ENCODE data around the gene AZIN2. TPM values are rescaled to one million over a fixed set of nuclear protein-coding genes. Genes with fewer than 3 reads are reported as not detected.
"Not testable (repeated sequence)": the region's sequence is repeated elsewhere in the genome, so short reads cannot be mapped to it uniquely, and the experiment has no call there.

AZIN2 gene
- total RNA-seq, 4 donors from 2014 or later = 11.6 to 93.3 (median 42.0) TPM

GRCh38 chr1:33122483-33123178 is 41.7 kb downstream of the AZIN2 start:
- 81 to 88% methylated on average over 5 to 7 of the region's 7 CpGs for WGBS, 2 donors (ENCODE audit: low coverage in 1 of 2)
- TF ChIP-seq CTCF (IDR thresholded peaks at IDR 0.05) (no peak), EP300 (IDR thresholded peaks at IDR 0.05; ENCODE audit: low read depth) (no peak), POLR2AphosphoS5 (IDR thresholded peaks at IDR 0.05) (no peak), POLR2A (IDR thresholded peaks at IDR 0.05) (no peak)
- Histone ChIP-seq H3K36me3 (no peaks in the 10 kb centered on the region), H3K9me3 (no peaks in the 10 kb centered on the region), H3K27me3 (no peaks in the 10 kb centered on the region), H3K4me1 (peaks cover 4 to 11% (median 6%) of the 10 kb centered on the region in 4 donors), H3K4me3 (no peak overlapping the region), H3K27ac (no peak overlapping the region)
- in situ Hi-C loops (cut with MboI; ENCODE audit: low pct_ligation_motif_present in 1 of 4, low pct_unique_long_range_greater_than_20kb in 1 of 4, low sequenced_read_pairs in 3 of 4) = no loop called here
- DNase-seq = no peak
- intact Hi-C loops (cut with DNase I; ENCODE audit: low total_unique reads) = no loop called here

- TF ChIP-seq POLR2A (IDR thresholded peaks at IDR 0.05) (no peak), POLR2AphosphoS5 (IDR thresholded peaks at IDR 0.05) (no peak), EP300 (IDR thresholded peaks at IDR 0.05; ENCODE audit: low read depth) (no peak), CTCF (IDR thresholded peaks at IDR 0.05) (no peak)
- no peak for DNase-seq
- in situ Hi-C loops (cut with MboI; ENCODE audit: low pct_ligation_motif_present in 1 of 4, low pct_unique_long_range_greater_than_20kb in 1 of 4, low sequenced_read_pairs in 3 of 4) (no loop called here), intact Hi-C loops (cut with DNase I; ENCODE audit: low total_unique reads) (no loop called here)
- Histone ChIP-seq H3K4me1 (peaks cover 4 to 18% (median 6%) of the 10 kb centered on the region in 4 donors), H3K4me3 (no peak overlapping the region), H3K27ac (no peak overlapping the region), H3K9me3 (no peaks in the 10 kb centered on the region), H3K27me3 (no peaks in the 10 kb centered on the region), H3K36me3 (no peaks in the 10 kb centered on the region)
- 74 to 77% methylated on average over 3 of the region's 3 CpGs for WGBS, 2 donors (ENCODE audit: low coverage in 1 of 2)
Measured at GRCh38 chr1:33123266-33123665, 42.3 kb downstream of the AZIN2 start.

- H3K27me3 ChIP-seq; H3K27ac ChIP-seq; H3K9me3 ChIP-seq; in situ Hi-C loops (cut with MboI; ENCODE audit: low pct_ligation_motif_present in 1 of 4, low pct_unique_long_range_greater_than_20kb in 1 of 4, low sequenced_read_pairs in 3 of 4); H3K36me3 ChIP-seq; DNase-seq; H3K4me3 ChIP-seq; intact Hi-C loops (cut with DNase I; ENCODE audit: low total_unique reads): not testable (repeated sequence)
- 87 to 100% methylated on average over 3 to 4 of the region's 4 CpGs for WGBS, 2 donors (ENCODE audit: low coverage in 1 of 2)
- H3K4me1 ChIP-seq = peaks cover 4 to 21% (median 7%) of the 10 kb centered on the region in 4 donors
Measured at GRCh38 chr1:33124647-33125046, 43.7 kb downstream of the AZIN2 start.

GRCh38 chr1:33126411-33127000 is 45.6 kb downstream of the AZIN2 start:
- peaks cover 4 to 21% (median 7%) of the 10 kb centered on the region in 4 donors for H3K4me1 ChIP-seq
- no peaks in the 10 kb centered on the region for H3K27me3 ChIP-seq
- H3K36me3 ChIP-seq = no peaks in the 10 kb centered on the region
- H3K27ac ChIP-seq = peak overlapping the region; percentile 82 to 91 (median 87)
- in situ Hi-C loops (cut with MboI; ENCODE audit: low pct_ligation_motif_present in 1 of 4, low pct_unique_long_range_greater_than_20kb in 1 of 4, low sequenced_read_pairs in 3 of 4) = no loop called here
- peak overlapping the region; percentile 44 to 81 (median 69) for H3K4me3 ChIP-seq
- TF ChIP-seq CTCF (IDR thresholded peaks at IDR 0.05) (no peak), POLR2AphosphoS5 (IDR thresholded peaks at IDR 0.05) (no peak), EP300 (IDR thresholded peaks at IDR 0.05; ENCODE audit: low read depth) (no peak), POLR2A (IDR thresholded peaks at IDR 0.05) (no peak)
- no peaks in the 10 kb centered on the region for H3K9me3 ChIP-seq
- no peak for DNase-seq
- WGBS, 2 donors (ENCODE audit: low coverage in 1 of 2) = 25 to 41% methylated on average over 6 to 9 of the region's 9 CpGs
- intact Hi-C loops (cut with DNase I; ENCODE audit: low total_unique reads) = no loop called here
